HepG2 (cell line): ENCODE results near the gene CALR. TPM values are rescaled to one million over a fixed set of nuclear protein-coding genes. Genes with fewer than 3 reads are reported as not detected.
A peak's percentile ranks its signal among the peaks of the same experiment; 100 is the strongest.

ENCODE experiments used
- AFF4 ChIP-seq: sonication (generic); formaldehyde crosslinking; IDR thresholded peaks from 2 replicates; pipeline ENCODE4 v1.4.0; 2020; ENCODE audit warnings: missing genetic modification reagents
- CC2D1A ChIP-seq: sonication (generic); formaldehyde crosslinking; IDR thresholded peaks from 2 replicates; pipeline ENCODE4 v1.8.1; 2023; ENCODE audit warnings: mild to moderate bottlenecking, missing genetic modification reagents
- CHD4 ChIP-seq: fragments of 200-600 bp; sonication (generic); IDR thresholded peaks from 2 replicates; pipeline ENCODE4 v1.7.0; 2017; ENCODE audit warnings: mild to moderate bottlenecking, low read length, borderline replicate concordance
- CREBL2 ChIP-seq: sonication (generic); formaldehyde crosslinking; IDR thresholded peaks from 2 replicates; pipeline ENCODE4 v1.8.1; 2023; ENCODE audit warnings: missing genetic modification reagents, mild to moderate bottlenecking, borderline replicate concordance
- FUBP1 ChIP-seq: sonication (generic); formaldehyde crosslinking; IDR thresholded peaks from 2 replicates; pipeline ENCODE4 v1.5.1; 2020; ENCODE audit warnings: missing genetic modification reagents, mild to moderate bottlenecking, borderline replicate concordance
- HNRNPUL1 ChIP-seq: fragments of 200-400 bp; formaldehyde crosslinking; IDR thresholded peaks from 2 replicates; pipeline ENCODE4 v1.6.1; 2017; ENCODE audit warnings: low read depth, mild to moderate bottlenecking, low read length, moderate library complexity
- KDM1A ChIP-seq: IDR thresholded peaks from 2 replicates; pipeline ENCODE4 v1.6.1; 2016; ENCODE audit warnings: missing compliant biosample characterization
- KLF15 ChIP-seq: sonication (generic); formaldehyde crosslinking; IDR thresholded peaks from 2 replicates; pipeline ENCODE4 v1.8.1; 2023; ENCODE audit warnings: borderline replicate concordance, mild to moderate bottlenecking, inconsistent platforms, missing genetic modification reagents, mixed read lengths
- MIER3 ChIP-seq: IDR thresholded peaks from 2 replicates; pipeline ENCODE4 v1.6.1; 2016; ENCODE audit warnings: missing compliant biosample characterization, borderline replicate concordance
- MTA1 ChIP-seq: sonication (generic); formaldehyde crosslinking; IDR thresholded peaks from 2 replicates; pipeline ENCODE4 v1.4.0; 2020; ENCODE audit warnings: missing genetic modification reagents, mild to moderate bottlenecking, borderline replicate concordance
- SP140L ChIP-seq: sonication (generic); formaldehyde crosslinking; IDR thresholded peaks from 2 replicates; pipeline ENCODE4 v1.4.0; 2020; ENCODE audit warnings: missing genetic modification reagents, borderline replicate concordance
- ZNF24 ChIP-seq: fragments of 450-650 bp; IDR thresholded peaks from 2 replicates; pipeline ENCODE4 v1.6.1; 2017; ENCODE audit warnings: antibody characterized with exemption, mild to moderate bottlenecking
- ZNF331 ChIP-seq: sonication (generic); formaldehyde crosslinking; IDR thresholded peaks from 2 replicates; pipeline ENCODE4 v1.4.0; 2020; ENCODE audit warnings: missing genetic modification reagents
- ZNF367 ChIP-seq: sonication (generic); formaldehyde crosslinking; IDR thresholded peaks from 2 replicates; pipeline ENCODE4 v1.4.0; 2020; ENCODE audit warnings: missing genetic modification reagents, borderline replicate concordance
- ZNF414 ChIP-seq: sonication (generic); formaldehyde crosslinking; IDR thresholded peaks from 2 replicates; pipeline ENCODE4 v1.5.0; 2020; ENCODE audit warnings: missing genetic modification reagents
- ZNF432 ChIP-seq: sonication (generic); formaldehyde crosslinking; IDR thresholded peaks from 2 replicates; pipeline ENCODE4 v1.5.0; 2020; ENCODE audit warnings: missing genetic modification reagents, mild to moderate bottlenecking, borderline replicate concordance
- ZNF460 ChIP-seq: sonication (generic); formaldehyde crosslinking; IDR thresholded peaks from 2 replicates; pipeline ENCODE4 v1.5.1; 2020; ENCODE audit warnings: missing genetic modification reagents, mild to moderate bottlenecking, borderline replicate concordance
- ZNF546 ChIP-seq: sonication (generic); formaldehyde crosslinking; conservative IDR thresholded peaks from 2 replicates; pipeline ENCODE4 v1.8.1; 2023; ENCODE audit warnings: mild to moderate bottlenecking, missing genetic modification reagents
- ZNF678 ChIP-seq: sonication (generic); formaldehyde crosslinking; IDR thresholded peaks from 2 replicates; pipeline ENCODE4 v1.4.0; 2020; ENCODE audit warnings: mild to moderate bottlenecking, missing genetic modification reagents
- ZNF766 ChIP-seq: sonication (generic); formaldehyde crosslinking; IDR thresholded peaks from 2 replicates; pipeline ENCODE4 v1.5.0; 2020; ENCODE audit warnings: missing genetic modification reagents, borderline replicate concordance
- ZNF770 ChIP-seq: sonication (generic); formaldehyde crosslinking; IDR thresholded peaks from 2 replicates; pipeline ENCODE4 v1.5.0; 2020; ENCODE audit warnings: mild to moderate bottlenecking, missing genetic modification reagents
- polyA plus RNA-seq, 8 experiments: library from polyadenylated mRNA; depleted of rRNA in 3 of 8; stranded (reverse) in 7 of 8; unstranded in 1 of 8; fragments of >200 nt; fragmentation: Illumina TruSeq in 4 of 8; extraction: Trizol in 4 of 8; gene quantifications; 2 replicates each; pipeline versions ENCODE4 v1.2.1 to v1.2.3, GENCODE V29; 2011 to 2016; ENCODE audit warnings: low read depth in 4 of 8, missing spikeins in 1 of 8, mixed read lengths in 1 of 8; ENCODE audit not compliant: insufficient read depth in 1 of 8
- total RNA-seq, 5 experiments: library from RNA; depleted of rRNA; stranded (reverse); fragments of >200 nt; fragmentation: Illumina TruSeq; extraction: Trizol; gene quantifications; 2 replicates each; pipeline ENCODE4 v1.2.3, GENCODE V29; 2016; ENCODE audit warnings: low read depth in 1 of 5

Gene CALR
- total and polyA plus RNA-seq, 2 of the 13 experiments (the other 11 are each of a cell fraction or from before 2014, with no cell fraction given), result 898 to 934 TPM

GRCh38 chr19:12890787-12891552 lies 47.4 kb upstream of the CALR start, which contains the start of gene GCDH (continued):
- TF ChIP-seq KLF15 (CRISPR knock-in tag) (peak; percentile 40; the same call in 1 of the 2 replicates), ZNF24 (no peak), MIER3 (peak; percentile 24; the same call in 1 of the 2 replicates), SP140L (CRISPR knock-in tag) (no peak), ZNF432 (no peak; the same call in 1 of the 2 replicates), MTA1 (CRISPR knock-in tag) (peak; percentile 75; the same call in 1 of the 2 replicates), CHD4 (no peak), KDM1A (CRISPR knock-in tag) (no peak), AFF4 (no peak), ZNF331 (CRISPR knock-in tag) (no peak), ZNF678 (no peak), HNRNPUL1 (no peak), FUBP1 (CRISPR knock-in tag) (no peak), ZNF546 (CRISPR knock-in tag) (no peak), ZNF766 (CRISPR knock-in tag) (no peak), ZNF367 (CRISPR knock-in tag) (no peak), CC2D1A (CRISPR knock-in tag) (no peak), CREBL2 (CRISPR knock-in tag) (no peak), ZNF414 (no peak), ZNF770 (peak; percentile 34; the same call in 1 of the 2 replicates), ZNF460 (CRISPR knock-in tag) (no peak)
